Brain microvascular endothelial cell (primary cell): ENCODE results near the gene ZCCHC17.

ENCODE experiments used
- DNase-seq: peaks from one replicate; pipeline ENCODE4 v3.0.0-alpha.2; 2020
- H3K27ac ChIP-seq: fragments of 250-450 bp; sonication (Bioruptor Pico); 2 replicates; pipeline ENCODE4 v1.5.1; 2020; ENCODE audit warnings: mild to moderate bottlenecking, moderate library complexity
- H3K27me3 ChIP-seq: fragments of 250-450 bp; sonication (Bioruptor Pico); replicated peaks from 2 replicates; pipeline ENCODE4 v1.5.1; 2020; ENCODE audit warnings: mild to moderate bottlenecking
- H3K36me3 ChIP-seq: fragments of 250-450 bp; sonication (Bioruptor Pico); replicated peaks from 2 replicates; pipeline ENCODE4 v1.5.1; 2020; ENCODE audit warnings: mild to moderate bottlenecking
- H3K4me3 ChIP-seq: 2 replicates; pipeline ENCODE4 v1.5.1; 2011; ENCODE audit warnings: low read depth, mild to moderate bottlenecking, control low read depth, low read length, moderate library complexity
- CTCF ChIP-seq: IDR thresholded peaks from 2 replicates; pipeline ENCODE4 v1.5.1; 2011; ENCODE audit warnings: low read depth, mild to moderate bottlenecking, moderate library complexity, low read length, control low read depth, inconsistent platforms; ENCODE audit errors: missing control alignments
- in situ Hi-C: cut with HindIII; loops from 2 replicates; pipeline ENCODE4 v1.10.0; 2017; ENCODE audit warnings: low sequenced_read_pairs, low pct_ligation_motif_present

ZCCHC17 gene

DNA sequence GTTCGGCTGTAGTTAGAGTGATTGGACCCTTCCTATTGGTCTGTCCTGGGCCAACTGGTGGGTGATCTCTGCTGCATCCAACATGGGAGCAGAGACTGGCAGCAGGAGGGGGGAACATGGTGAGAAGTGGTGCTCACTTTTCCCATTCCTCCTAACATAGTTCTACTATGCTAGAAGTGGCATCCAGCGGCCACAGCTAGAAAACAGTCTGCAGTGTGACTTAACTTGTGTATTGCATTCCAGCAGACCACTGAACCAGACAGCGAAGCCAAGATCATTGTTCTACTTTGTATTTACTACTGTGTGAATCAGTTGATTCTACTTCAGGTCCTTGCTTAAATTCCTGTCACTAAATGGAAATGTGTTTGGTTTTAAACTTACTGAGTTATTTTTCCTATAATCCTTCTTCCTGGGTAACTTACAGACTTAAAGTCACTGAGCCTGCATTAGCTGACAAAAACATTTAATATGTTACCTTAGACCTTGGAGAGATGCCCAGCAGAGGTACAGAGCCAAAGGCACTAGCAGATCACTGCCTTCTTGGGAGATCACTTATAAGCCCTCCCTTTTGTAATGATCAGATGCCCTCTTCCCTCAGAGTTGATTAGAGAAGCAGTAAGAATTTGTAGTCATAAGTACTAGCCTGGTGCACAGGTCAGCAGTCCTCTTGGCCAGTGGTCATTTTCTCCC is 67.9 kb downstream of the ZCCHC17 start:
- DNase-seq, result no peak
- in situ Hi-C loops, result no loop called here
- TF ChIP-seq CTCF, result no peak
- no peak overlapping the region for H3K27ac ChIP-seq
- peaks cover 24% of the 10 kb centered on the region for H3K36me3 ChIP-seq
- H3K4me3 ChIP-seq, result no peak overlapping the region
- no peaks in the 10 kb centered on the region for H3K27me3 ChIP-seq

GRCh38 chr1:31366796-31367195 is 70.0 kb downstream of the ZCCHC17 start:
- no peak for TF ChIP-seq CTCF
- no peak for DNase-seq
- Histone ChIP-seq H3K27ac (no peak overlapping the region), H3K4me3 (no peak overlapping the region), H3K36me3 (peaks cover 20% of the 10 kb centered on the region), H3K27me3 (no peaks in the 10 kb centered on the region)
- in situ Hi-C loops, result no loop called here

DNA sequence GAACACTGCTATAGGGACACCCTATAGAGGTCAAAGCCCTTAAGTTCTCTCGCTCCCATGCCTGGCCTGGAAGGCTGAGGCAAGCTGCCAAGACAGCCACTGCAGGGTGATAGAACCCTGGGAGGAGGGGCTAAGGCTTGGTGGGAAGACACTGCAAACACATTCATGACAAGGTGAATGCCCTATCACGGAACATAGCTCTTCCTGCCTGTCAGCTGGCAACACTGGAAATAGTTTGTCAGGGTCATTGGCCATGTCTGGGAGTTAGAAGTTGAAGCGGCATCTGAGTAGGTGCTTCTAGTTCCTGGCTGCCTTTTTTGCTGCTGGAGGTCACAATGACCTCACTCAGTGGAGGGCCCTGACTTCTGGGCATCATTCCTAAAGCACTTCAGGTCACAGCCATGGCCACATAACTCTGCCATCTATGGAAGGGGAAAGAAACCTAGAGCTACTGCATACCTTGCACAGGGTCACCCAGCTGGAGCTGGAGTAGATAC is 71.8 kb downstream of the ZCCHC17 start:
- no peaks in the 10 kb centered on the region for H3K27me3 ChIP-seq
- H3K4me3 ChIP-seq, result no peak overlapping the region
- no peak for TF ChIP-seq CTCF
- in situ Hi-C loops, result no loop called here
- H3K27ac ChIP-seq, result no peak overlapping the region
- DNase-seq, result no peak
- H3K36me3 ChIP-seq, result peaks cover 16% of the 10 kb centered on the region

- no peak for DNase-seq
- no peak for TF ChIP-seq CTCF
- H3K27ac ChIP-seq, result no peak overlapping the region
- H3K27me3 ChIP-seq, result no peaks in the 10 kb centered on the region
- in situ Hi-C loops, result no loop called here
- no peak overlapping the region for H3K4me3 ChIP-seq
- H3K36me3 ChIP-seq, result peaks cover 12% of the 10 kb centered on the region
Observed at GRCh38 chr1:31370021-31370420, 73.2 kb downstream of the ZCCHC17 start.

DNA sequence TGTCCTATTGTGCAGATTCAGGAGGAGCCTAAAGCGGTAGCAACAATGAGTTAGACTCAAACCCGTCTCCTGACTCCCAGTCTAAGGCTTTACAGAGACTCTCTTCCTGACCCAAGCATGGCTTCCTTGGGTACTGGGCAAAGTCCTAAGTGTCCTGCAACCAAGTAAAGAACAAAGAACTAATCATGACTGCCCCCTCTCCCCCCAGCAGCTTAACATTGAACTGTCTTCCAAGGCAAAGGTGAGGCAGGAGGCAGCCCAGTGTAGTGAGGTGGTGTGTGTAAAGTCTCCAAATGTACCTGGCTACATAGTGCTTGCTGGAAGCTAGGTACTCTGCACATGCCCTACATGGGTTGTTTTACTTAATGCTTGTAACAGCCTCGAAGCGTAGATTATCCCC is 73.7 kb downstream of the ZCCHC17 start:
- in situ Hi-C loops, result no loop called here
- Histone ChIP-seq H3K36me3 (peaks cover 10% of the 10 kb centered on the region), H3K27ac (no peak overlapping the region), H3K4me3 (no peak overlapping the region), H3K27me3 (no peaks in the 10 kb centered on the region)
- TF ChIP-seq CTCF, result no peak
- DNase-seq, result no peak
